Breast epithelium (tissue), 3 donors: ENCODE measurements around the gene METRN.

Experiments
- CTCF ChIP-seq, 3 donors: fragments of 450-650 bp; IDR thresholded peaks; one replicate each; pipeline ENCODE4 v1.5.1; 2016 to 2017; ENCODE audit warnings: antibody characterized with exemption in 3 of 3, mild to moderate bottlenecking in 3 of 3, moderate library complexity in 3 of 3
- POLR2AphosphoS5 ChIP-seq, 3 donors: sonication (generic); formaldehyde crosslinking; IDR thresholded peaks; one replicate each; pipeline ENCODE4 v1.6.1; 2017; ENCODE audit warnings: antibody characterized with exemption in 3 of 3

GRCh38 chr16:766008-766819, 51.3 kb downstream of the METRN start:
- no peak for TF ChIP-seq POLR2AphosphoS5 (IDR thresholded peaks at IDR 0.05)
- TF ChIP-seq CTCF (IDR thresholded peaks at IDR 0.05): no peak
